Activated naive CD4-positive, alpha-beta T cell treated with anti-CD3 and anti-CD28 coated beads for 36 hours (primary cell): ENCODE data around the gene NANP. TPM values are rescaled to one million over a fixed set of nuclear protein-coding genes. Genes with fewer than 3 reads are reported as not detected.
"Not testable (repeated sequence)": the region's sequence is repeated elsewhere in the genome, so short reads cannot be mapped to it uniquely, and the experiment has no call there.

Source experiments
- CTCF ChIA-PET: fragments of 350-600 bp; sonication (Branson Sonifier 250); formaldehyde crosslinking; loops from one replicate; lab custom pipeline; 2021; ENCODE audit warnings: antibody characterized with exemption; lab: Charles Lee
- DNase-seq: peaks from one replicate; pipeline ENCODE4 v3.0.0-alpha.2; 2020
- H3K27ac Mint-ChIP-seq: one replicate; pipeline ENCODE4 v1.8.0; 2021; ENCODE audit warnings: mild to moderate bottlenecking, mixed read lengths
- H3K27me3 Mint-ChIP-seq: one replicate; pipeline ENCODE4 v1.8.0; 2021; ENCODE audit warnings: low read depth, mixed read lengths
- H3K36me3 Mint-ChIP-seq: one replicate; pipeline ENCODE4 v1.8.0; 2021; ENCODE audit warnings: low read depth, mixed read lengths
- H3K4me1 Mint-ChIP-seq: one replicate; pipeline ENCODE4 v1.8.0; 2021; ENCODE audit warnings: low read depth, mixed read lengths
- H3K4me3 Mint-ChIP-seq: one replicate; pipeline ENCODE4 v1.8.0; 2021; ENCODE audit warnings: mild to moderate bottlenecking, moderate library complexity, mixed read lengths
- H3K9me3 Mint-ChIP-seq: one replicate; pipeline ENCODE4 v1.8.0; 2021; ENCODE audit warnings: mixed read lengths
- intact Hi-C: fragments of 100-400 bp; cut with micrococcal nuclease; formaldehyde crosslinking; loops from one replicate; pipeline ENCODE4 v1.15.1; 2023
- total RNA-seq, 2 experiments: library from RNA; stranded (reverse); gene quantifications; one replicate each; pipeline ENCODE4 v1.2.3, GENCODE V29; 2021

Gene NANP, protein sequence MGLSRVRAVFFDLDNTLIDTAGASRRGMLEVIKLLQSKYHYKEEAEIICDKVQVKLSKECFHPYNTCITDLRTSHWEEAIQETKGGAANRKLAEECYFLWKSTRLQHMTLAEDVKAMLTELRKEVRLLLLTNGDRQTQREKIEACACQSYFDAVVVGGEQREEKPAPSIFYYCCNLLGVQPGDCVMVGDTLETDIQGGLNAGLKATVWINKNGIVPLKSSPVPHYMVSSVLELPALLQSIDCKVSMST
- total RNA-seq = 1 to 10 TPM; 6.4 to 6.9 TPM

DNA sequence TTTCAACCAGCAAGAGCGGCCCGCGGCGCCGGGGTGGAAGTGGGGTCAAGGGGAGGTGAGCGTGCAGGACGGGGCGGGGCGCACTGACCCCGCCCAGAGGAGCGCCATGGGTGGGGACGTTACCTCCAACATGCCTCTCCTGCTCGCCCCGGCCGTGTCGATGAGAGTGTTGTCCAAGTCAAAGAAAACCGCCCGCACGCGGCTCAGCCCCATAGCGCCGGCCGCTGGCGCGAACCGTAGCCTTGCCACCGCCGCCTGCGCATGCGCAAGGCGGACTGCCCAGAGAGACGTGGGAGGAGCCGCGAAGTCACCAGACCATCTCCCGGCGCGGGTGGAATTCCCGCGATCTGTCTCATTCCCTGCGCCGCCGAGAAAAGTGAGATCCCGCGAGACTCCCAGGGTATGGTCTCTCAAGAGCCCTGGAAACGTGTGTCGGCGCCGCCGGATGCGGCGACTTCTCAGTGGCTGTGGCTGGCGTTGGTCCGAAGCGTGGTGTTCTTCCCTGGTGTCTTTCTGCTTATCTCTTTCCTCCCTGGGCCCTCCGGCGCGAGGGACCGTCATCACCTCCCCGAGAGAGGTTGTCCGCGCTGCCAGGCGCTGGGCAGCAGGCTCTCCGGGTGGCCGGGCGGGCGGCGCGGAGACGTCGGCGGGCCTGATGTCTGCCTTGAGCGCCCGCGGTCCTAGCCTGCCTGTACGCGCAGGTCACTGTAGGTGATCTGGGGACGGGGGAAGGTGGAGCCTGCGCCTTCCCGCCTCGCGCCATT is at the start of gene NANP:
Gene NANP, minus strand, starts transcription at position 279 of the 764 bp plus-strand sequence. Its CDS starts 66 bp downstream, at position 213.
- CTCF ChIA-PET = interaction anchor here (0.6 kb wide), 1 partner anchor 16 kb away, joined by 3 read pairs; no protein-coding TSS in a partner anchor
- H3K4me1 Mint-ChIP-seq = peaks cover 18% of the 10 kb centered on the region
- H3K27me3 Mint-ChIP-seq = no peaks in the 10 kb centered on the region
- H3K9me3 Mint-ChIP-seq = peaks cover 8% of the 10 kb centered on the region
- peak; percentile 96 for DNase-seq
- peaks cover 10% of the 10 kb centered on the region for H3K36me3 Mint-ChIP-seq
- intact Hi-C loops = loop anchor here (1.0 to 10.0 kb wide), 11 partner anchors 39 to 632 kb away; partner anchors contain the start of genes APMAP, ENTPD6, GINS1 and NINL
- peak within 1 kb of the TSS; percentile 91 for H3K4me3 Mint-ChIP-seq
- peak within 1 kb of the TSS; percentile 95 for H3K27ac Mint-ChIP-seq

DNA sequence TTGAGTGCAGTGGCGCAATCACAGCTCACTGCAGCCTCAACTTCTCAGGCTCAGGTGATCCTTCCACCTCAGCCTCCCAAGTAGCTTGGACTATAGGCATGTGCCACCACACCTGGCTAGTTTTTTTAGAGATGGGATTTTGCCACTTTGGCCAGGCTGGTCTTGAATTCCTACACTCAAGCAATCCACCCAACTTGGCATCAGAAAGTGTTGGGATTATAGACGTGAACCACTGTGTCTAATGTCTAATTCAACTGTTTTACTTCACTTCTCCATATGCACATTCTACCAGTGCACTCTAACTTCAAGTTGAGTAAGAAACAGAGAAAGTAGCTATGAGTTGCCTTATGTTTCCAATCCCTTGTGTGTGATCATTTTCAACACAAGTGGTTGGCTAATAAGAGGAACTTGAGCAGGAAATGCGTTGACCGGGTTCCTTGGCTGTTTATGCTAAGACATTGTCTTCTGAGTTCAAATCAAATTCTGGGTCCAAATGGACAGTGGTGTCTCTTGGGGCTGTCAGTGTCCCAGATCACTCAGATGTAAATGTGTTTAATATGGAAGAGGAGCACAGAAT is 48.9 kb upstream of the NANP start:
- peaks cover 54% of the 10 kb centered on the region for H3K36me3 Mint-ChIP-seq
- no peaks in the 10 kb centered on the region for H3K4me1 Mint-ChIP-seq

DNA sequence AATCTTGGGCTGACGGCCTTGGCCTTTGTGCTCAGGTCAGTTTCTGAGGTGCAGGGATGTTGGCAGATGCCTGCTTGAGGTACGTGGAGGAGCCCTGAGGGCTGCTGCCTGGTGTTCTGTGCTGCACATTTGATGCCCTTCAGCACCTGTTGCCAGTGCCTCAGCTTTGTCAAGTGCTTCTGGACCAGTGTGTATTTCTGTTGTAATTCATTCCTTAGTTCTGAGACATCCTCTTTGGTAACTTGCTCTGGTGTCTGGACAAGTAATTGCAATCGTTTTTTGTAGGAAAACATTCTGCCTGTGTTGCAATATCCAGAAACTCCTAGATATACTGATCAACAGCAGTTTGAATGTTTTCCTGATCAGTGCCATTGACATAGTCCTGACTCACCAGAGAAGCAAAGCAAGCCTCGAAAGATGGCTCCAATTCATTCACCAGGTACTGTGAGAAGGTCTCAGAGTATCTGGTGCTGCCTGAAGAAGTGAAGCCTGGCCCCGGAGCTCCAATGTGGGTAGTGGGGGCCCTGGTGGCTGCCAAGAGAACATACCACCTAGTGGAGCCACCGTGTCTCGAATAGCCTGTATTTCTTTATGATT is 46.1 kb upstream of the NANP start:
- no peaks in the 10 kb centered on the region for H3K27me3 Mint-ChIP-seq
- CTCF ChIA-PET = no interaction called here
- H3K9me3 Mint-ChIP-seq = peaks cover 9% of the 10 kb centered on the region
- no peak for DNase-seq
- H3K4me1 Mint-ChIP-seq = no peaks in the 10 kb centered on the region
- intact Hi-C loops = no loop called here
- peaks cover 27% of the 10 kb centered on the region for H3K36me3 Mint-ChIP-seq
- no peak overlapping the region for H3K27ac Mint-ChIP-seq
- no peak overlapping the region for H3K4me3 Mint-ChIP-seq

More for the DNA sequence above, 48.9 kb upstream of the NANP start:
- H3K27me3 Mint-ChIP-seq = no peaks in the 10 kb centered on the region
- no peak overlapping the region for H3K4me3 Mint-ChIP-seq
- CTCF ChIA-PET = interaction anchor here (0.7 kb wide), 1 partner anchor 65 kb away, joined by 4 read pairs; no protein-coding TSS in a partner anchor
- intact Hi-C loops = no loop called here
- H3K9me3 Mint-ChIP-seq = peaks cover 9% of the 10 kb centered on the region
- no peak for DNase-seq
- H3K27ac Mint-ChIP-seq = no peak overlapping the region

DNA sequence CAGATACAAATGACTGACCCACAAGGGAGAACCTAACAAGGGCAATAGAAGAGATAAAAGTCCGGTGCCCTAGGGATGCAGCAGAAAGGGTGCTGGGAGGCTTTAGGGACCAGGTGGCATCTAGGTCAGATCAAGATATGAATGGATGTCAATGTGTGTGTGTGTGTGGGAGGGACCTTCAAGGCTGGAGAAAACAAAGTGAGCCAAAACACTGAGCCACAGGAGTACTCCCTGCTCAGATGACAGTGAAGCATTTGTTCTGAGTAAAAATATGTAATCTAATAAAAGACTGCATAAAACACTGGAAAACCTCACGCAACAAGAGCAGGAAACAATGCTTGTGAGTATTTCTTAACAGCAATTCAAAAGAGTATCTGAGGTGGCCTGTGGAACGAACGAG is 44.6 kb upstream of the NANP start:
- no peak for DNase-seq
- Mint-ChIP-seq H3K27ac (no peak overlapping the region), H3K27me3 (no peaks in the 10 kb centered on the region), H3K4me1 (no peaks in the 10 kb centered on the region), H3K36me3 (peaks cover 12% of the 10 kb centered on the region), H3K4me3 (no peak overlapping the region), H3K9me3 (peaks cover 5% of the 10 kb centered on the region)
- CTCF ChIA-PET = no interaction called here
- intact Hi-C loops = no loop called here

DNA sequence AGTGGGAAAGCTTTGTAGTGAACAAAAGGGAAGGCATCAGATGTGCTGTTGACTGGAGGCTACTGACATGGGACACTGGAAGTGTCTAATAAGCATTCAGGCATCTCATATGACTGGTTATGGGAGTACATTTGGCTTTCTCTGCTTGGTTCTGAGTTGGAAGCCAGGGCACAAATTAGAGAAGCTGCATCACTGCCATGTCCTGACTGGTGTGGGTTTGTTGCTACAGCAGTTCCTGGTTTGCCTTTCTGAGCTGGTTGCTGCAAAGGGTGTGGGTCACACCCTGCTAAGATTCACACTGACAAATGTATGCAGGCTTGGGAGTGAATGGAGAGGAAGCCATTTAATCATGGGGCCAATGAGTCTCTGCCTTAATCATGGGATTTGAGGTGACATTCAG is 36.2 kb upstream of the NANP start:
- Mint-ChIP-seq H3K9me3 (no peaks in the 10 kb centered on the region), H3K36me3 (peaks cover 12% of the 10 kb centered on the region), H3K4me1 (no peaks in the 10 kb centered on the region), H3K4me3 (no peak overlapping the region), H3K27me3 (no peaks in the 10 kb centered on the region), H3K27ac (no peak overlapping the region)
- intact Hi-C loops = no loop called here
- no peak for DNase-seq
- CTCF ChIA-PET = no interaction called here

DNA sequence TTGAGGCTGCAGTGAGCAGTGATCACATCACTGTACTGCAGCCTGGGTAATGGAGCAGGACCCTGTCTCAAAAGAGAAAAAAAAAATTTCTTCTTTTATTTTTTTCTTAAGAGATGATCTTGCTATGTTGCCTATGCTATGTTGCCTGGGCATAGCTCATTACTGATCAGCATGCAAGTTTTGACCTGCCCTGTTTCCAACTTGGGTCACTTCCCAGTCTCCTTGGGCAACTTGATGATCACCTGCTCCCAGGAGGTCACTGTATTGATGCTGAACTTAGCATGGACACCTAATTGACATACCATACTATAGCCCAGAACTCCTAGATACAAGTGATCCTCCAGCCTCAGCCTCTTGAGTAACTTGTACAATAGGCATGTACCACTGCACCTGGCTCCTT is 30.7 kb upstream of the NANP start:
- peaks cover 12% of the 10 kb centered on the region for H3K36me3 Mint-ChIP-seq
- no peaks in the 10 kb centered on the region for H3K9me3 Mint-ChIP-seq
- H3K4me3 Mint-ChIP-seq = no peak overlapping the region
- H3K27me3 Mint-ChIP-seq = no peaks in the 10 kb centered on the region
- no peaks in the 10 kb centered on the region for H3K4me1 Mint-ChIP-seq
- intact Hi-C loops = no loop called here
- CTCF ChIA-PET = no interaction called here
- H3K27ac Mint-ChIP-seq = no peak overlapping the region
- no peak for DNase-seq

DNA sequence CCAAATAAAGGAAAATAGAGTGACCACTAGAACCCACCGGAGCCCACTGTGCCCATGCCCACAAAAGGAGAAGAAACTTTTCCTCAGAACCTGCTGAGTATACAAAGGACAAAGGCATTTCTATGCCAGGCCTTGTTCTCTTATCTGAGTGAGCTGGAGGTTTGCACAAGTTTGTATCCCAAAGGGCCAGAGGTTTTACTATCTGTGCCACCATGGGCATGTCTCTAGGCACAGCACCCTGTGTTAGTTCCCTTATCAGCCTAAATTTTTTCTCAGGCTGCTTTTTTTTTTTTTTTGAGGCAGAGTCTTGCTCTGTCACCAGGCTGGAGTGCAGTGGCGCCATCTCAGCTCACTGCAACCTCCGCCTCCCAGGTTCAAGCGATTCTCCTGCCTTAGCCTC is 29.1 kb upstream of the NANP start:
- CTCF ChIA-PET = interaction anchor here (1.0 kb wide), 1 partner anchor 20 kb away, joined by 3 read pairs; no protein-coding TSS in a partner anchor
- intact Hi-C loops = not testable (repeated sequence)
- H3K36me3 Mint-ChIP-seq = peaks cover 13% of the 10 kb centered on the region

DNA sequence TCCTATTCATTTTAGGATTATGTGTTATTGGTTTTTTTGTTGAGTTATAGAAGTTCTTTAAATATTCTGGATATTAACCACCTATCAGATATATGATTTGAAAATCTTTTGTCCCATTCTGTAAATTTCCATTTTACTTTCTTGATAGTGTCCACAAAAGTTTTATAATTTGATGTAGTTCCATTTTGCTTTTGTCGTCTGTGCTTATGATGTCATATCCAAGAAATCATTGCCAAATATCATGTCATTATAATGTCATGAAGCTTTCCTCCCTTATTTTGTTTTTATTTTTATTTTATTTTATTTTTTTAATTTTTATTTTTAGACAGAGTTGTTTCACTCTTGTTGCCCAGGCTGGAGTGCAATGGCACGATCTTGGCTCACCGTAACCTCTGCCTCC is 21.0 kb upstream of the NANP start:
- peaks cover 3% of the 10 kb centered on the region for H3K9me3 Mint-ChIP-seq

More for the DNA sequence above, 29.1 kb upstream of the NANP start:
- not testable (repeated sequence) for H3K4me3 Mint-ChIP-seq, H3K9me3 Mint-ChIP-seq, H3K4me1 Mint-ChIP-seq, DNase-seq, H3K27me3 Mint-ChIP-seq, H3K27ac Mint-ChIP-seq

DNA sequence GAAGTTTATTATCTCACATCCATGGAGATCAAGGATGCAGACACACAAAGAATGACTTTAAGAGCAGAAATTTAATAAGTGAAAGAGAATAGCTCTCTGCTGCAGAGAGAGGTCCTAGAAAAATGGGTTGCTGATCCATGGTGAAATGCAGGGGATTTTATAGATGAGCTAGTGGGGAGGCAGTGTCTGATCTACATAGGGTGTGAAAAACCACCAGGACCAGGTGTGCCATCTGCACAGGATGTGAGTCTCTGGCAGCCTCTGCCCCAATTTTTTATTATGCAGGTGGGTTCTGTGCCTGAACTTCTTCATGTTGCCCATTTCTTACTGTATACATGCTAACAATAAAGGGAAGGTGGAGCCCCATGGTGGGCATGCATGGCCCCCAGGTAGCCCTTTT is 19.9 kb upstream of the NANP start:
- Mint-ChIP-seq H3K9me3 (peaks cover 3% of the 10 kb centered on the region), H3K27ac (no peak overlapping the region), H3K4me3 (no peak overlapping the region), H3K27me3 (no peaks in the 10 kb centered on the region), H3K4me1 (peaks cover 7% of the 10 kb centered on the region), H3K36me3 (peaks cover 24% of the 10 kb centered on the region)
- CTCF ChIA-PET = interaction anchor here (0.6 kb wide), 1 partner anchor 313 kb away, joined by 3 read pairs; no protein-coding TSS in a partner anchor
- intact Hi-C loops = no loop called here
- peak; percentile 50 for DNase-seq

More for the DNA sequence above, 21.0 kb upstream of the NANP start:
- Mint-ChIP-seq H3K27ac (no peak overlapping the region), H3K27me3 (no peaks in the 10 kb centered on the region), H3K36me3 (peaks cover 24% of the 10 kb centered on the region), H3K4me3 (no peak overlapping the region), H3K4me1 (peaks cover 7% of the 10 kb centered on the region)
- CTCF ChIA-PET = no interaction called here
- intact Hi-C loops = no loop called here
- no peak for DNase-seq

DNA sequence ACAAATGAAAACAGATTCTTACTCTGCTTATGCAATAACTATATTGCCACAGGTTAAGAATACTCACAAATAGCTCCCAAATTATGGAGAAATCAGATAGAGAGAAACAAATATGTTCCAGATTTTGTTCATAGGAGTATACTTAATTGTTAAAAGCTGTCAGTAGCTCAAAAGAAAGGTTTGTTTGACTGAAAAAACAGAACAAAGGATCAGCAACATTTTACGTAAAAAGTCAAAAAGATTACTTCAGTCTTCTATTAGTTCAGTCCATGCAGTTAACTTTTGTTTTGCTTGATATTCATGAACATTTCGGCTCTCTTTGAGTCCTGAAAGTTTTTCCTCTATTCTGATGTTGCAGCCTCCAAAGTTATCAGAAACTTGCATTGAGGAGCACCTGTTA is 13.4 kb upstream of the NANP start:
- H3K9me3 Mint-ChIP-seq = peaks cover 8% of the 10 kb centered on the region

DNA sequence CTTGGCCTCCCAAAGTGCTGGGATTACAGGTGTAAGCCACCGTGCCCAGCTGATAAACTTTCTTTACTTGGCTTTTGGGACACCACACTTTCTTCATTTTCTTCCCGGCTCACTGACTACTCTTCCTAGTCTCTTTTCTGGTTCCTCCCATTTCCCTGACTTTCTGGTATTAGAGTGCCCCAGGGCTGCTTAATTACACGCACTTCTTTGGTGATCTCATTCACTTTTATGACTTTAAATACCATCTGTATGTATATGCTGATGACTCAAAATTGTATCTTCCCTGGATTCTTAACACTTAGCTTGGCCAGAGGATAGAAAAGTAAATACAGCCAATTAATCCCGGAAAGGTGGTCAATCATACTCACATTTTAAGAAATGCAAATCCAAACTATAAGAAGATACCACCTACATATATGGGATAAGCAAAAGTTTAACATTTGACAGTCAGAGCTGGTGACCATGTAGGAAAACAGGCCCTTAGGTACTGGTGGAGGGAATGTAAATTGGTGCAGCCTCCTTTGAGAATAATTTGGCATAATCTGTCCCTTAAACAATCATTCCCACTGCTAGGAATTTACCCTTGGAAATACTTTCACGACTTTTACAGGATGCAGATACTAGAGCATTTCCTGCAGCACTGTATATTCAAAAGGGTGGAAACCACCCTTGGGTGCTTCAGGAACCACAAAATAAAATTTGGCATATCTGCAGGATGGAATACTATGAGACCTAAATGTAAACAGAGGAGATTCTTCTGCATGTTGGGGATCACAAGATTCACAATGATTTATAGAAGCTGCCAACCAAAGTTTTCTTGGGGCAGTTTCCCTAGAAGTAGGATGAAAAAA is 9.4 kb upstream of the NANP start:
- Mint-ChIP-seq H3K4me1 (peaks cover 10% of the 10 kb centered on the region), H3K9me3 (peaks cover 14% of the 10 kb centered on the region), H3K4me3 (no peak overlapping the region), H3K27ac (no peak overlapping the region), H3K27me3 (no peaks in the 10 kb centered on the region), H3K36me3 (peaks cover 28% of the 10 kb centered on the region)
- no peak for DNase-seq
- CTCF ChIA-PET = interaction anchor here (0.6 to 1.0 kb wide), 2 partner anchors 10 to 20 kb away, joined by 3 read pairs; no protein-coding TSS in a partner anchor
- intact Hi-C loops = no loop called here

More for the DNA sequence above, 13.4 kb upstream of the NANP start:
- H3K27ac Mint-ChIP-seq = no peak overlapping the region
- H3K4me1 Mint-ChIP-seq = peaks cover 11% of the 10 kb centered on the region
- no peak overlapping the region for H3K4me3 Mint-ChIP-seq
- DNase-seq = no peak
- H3K27me3 Mint-ChIP-seq = no peaks in the 10 kb centered on the region
- CTCF ChIA-PET = no interaction called here
- peaks cover 31% of the 10 kb centered on the region for H3K36me3 Mint-ChIP-seq
- intact Hi-C loops = no loop called here
